Small intestine (tissue), 7 donors: Measurements from ENCODE around the gene NEURL1B. TPM values are rescaled to one million over a fixed set of nuclear protein-coding genes. Genes with fewer than 3 reads are reported as not detected.
A peak's percentile ranks its signal among the peaks of the same experiment; 100 is the strongest.

Source experiments
- DNase-seq, 2 donors: peaks; one replicate each; pipeline versions ENCODE4 v3.0.0 to v3.0.0-alpha.2; 2013
- FAIRE-seq: peaks from 2 replicates; lab custom pipeline; 2012; peaks lifted over from hg19 to GRCh38; lab: Jason Lieb, UNC
- H3K27ac ChIP-seq, 3 donors: one replicate each; pipeline ENCODE4 v1.5.1; 2013; ENCODE audit warnings: low read length in 2 of 3, mild to moderate bottlenecking in 2 of 3, control low read depth in 1 of 3, inconsistent platforms in 1 of 3, low read depth in 1 of 3, moderate library complexity in 1 of 3
- H3K27me3 ChIP-seq, 3 donors: one replicate each; pipeline ENCODE4 v1.6.1; 2013; ENCODE audit warnings: low read length in 3 of 3, inconsistent platforms in 1 of 3; ENCODE audit not compliant: control insufficient read depth in 3 of 3, insufficient read depth in 3 of 3
- H3K36me3 ChIP-seq, 3 donors: one replicate each; pipeline ENCODE4 v1.6.1; 2013; ENCODE audit warnings: low read length in 3 of 3, inconsistent platforms in 1 of 3, low read depth in 1 of 3, mild to moderate bottlenecking in 1 of 3, moderate library complexity in 1 of 3; ENCODE audit not compliant: control insufficient read depth in 3 of 3, insufficient read depth in 2 of 3
- H3K4me1 ChIP-seq, 3 donors: one replicate each; pipeline ENCODE4 v1.6.1; 2013; ENCODE audit warnings: low read length in 2 of 3, inconsistent platforms in 1 of 3, low read depth in 1 of 3, mild to moderate bottlenecking in 1 of 3, moderate library complexity in 1 of 3; ENCODE audit not compliant: control insufficient read depth in 3 of 3, insufficient read depth in 2 of 3
- H3K4me3 ChIP-seq, 3 donors: one replicate each; pipeline ENCODE4 v1.5.1; 2013; ENCODE audit warnings: low read length in 3 of 3, control low read depth in 1 of 3, inconsistent platforms in 1 of 3, low read depth in 1 of 3, mild to moderate bottlenecking in 1 of 3, moderate library complexity in 1 of 3
- H3K9me3 ChIP-seq, 2 donors: one replicate each; pipeline ENCODE4 v1.6.1; 2013; ENCODE audit warnings: low read depth in 1 of 2, low read length in 1 of 2; ENCODE audit not compliant: control insufficient read depth in 2 of 2, insufficient read depth in 1 of 2
- WGBS, 3 donors: extraction: QIAGEN DNeasy Blood & Tissue Kit; methylation state at CpG; one replicate each; pipeline ENCODE4 v1.1.7; 2013; 5-methylcytosine and 5-hydroxymethylcytosine counted together
- polyA plus RNA-seq, 4 donors: library from polyadenylated mRNA; stranded (reverse) in 3 of 4; unstranded in 1 of 4; fragments of 200-250 nt in 3 of 4; fragments of 120-200 nt in 1 of 4; gene quantifications; one replicate each; pipeline versions ENCODE4 v1.2.1 to v1.2.3, GENCODE V29; 2013
- donor health status: healthy with polysubstance abuse.
- donor health status: control.
- donor health status: control.
- donor health status: Bipolar disorder and iron deficiency.
- donor health status: healthy.

NEURL1B gene
- polyA plus RNA-seq, 4 donors, result 2.7 to 21.0 (median 10.9) TPM

DNA sequence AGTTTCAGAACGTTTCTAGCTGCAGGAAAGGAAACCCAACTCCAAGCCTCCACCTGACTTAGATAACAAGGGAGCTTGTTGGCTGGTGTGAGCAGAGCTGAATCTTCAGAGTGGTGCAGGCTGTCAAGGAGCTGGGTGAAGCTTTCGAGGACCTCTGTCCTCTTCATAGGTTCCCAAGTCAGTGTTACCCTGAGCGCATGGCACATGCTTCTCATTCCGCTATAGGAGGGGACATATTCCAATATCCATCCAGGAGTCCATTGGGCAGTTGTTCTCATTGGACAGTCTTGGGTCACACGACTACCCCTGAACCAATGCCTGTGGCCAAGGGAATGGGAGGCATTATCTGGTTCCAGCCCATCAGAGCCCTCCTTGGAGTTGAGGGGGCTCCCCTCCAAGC is 79.6 kb downstream of the NEURL1B start:
- no peaks in the 10 kb centered on the region for H3K9me3 ChIP-seq
- DNase-seq, result no peak
- H3K27ac ChIP-seq, result no peak overlapping the region
- 70 to 79% (median 72%) methylated on average over 5 of the region's 5 CpGs for WGBS, 3 donors
- H3K4me3 ChIP-seq, result no peak overlapping the region
- H3K27me3 ChIP-seq, result peaks cover 0 to 24% (median 0%) of the 10 kb centered on the region in 3 donors
- H3K36me3 ChIP-seq, result no peaks in the 10 kb centered on the region
- H3K4me1 ChIP-seq, result no peaks in the 10 kb centered on the region
- no peak for FAIRE-seq

- DNase-seq (no peak), FAIRE-seq (no peak)
- H3K4me1 ChIP-seq, result no peaks in the 10 kb centered on the region
- peaks cover 0 to 24% (median 0%) of the 10 kb centered on the region in 3 donors for H3K27me3 ChIP-seq
- no peaks in the 10 kb centered on the region for H3K36me3 ChIP-seq
- H3K9me3 ChIP-seq, result no peaks in the 10 kb centered on the region
- no peak overlapping the region for H3K4me3 ChIP-seq
- 48 to 57% (median 52%) methylated on average over 17 of the region's 17 CpGs for WGBS, 3 donors
- peak overlapping the region in 1 of 3 donors; percentile 47 for H3K27ac ChIP-seq
Observed at GRCh38 chr5:172721455-172722326, 80.6 kb downstream of the NEURL1B start.

DNA sequence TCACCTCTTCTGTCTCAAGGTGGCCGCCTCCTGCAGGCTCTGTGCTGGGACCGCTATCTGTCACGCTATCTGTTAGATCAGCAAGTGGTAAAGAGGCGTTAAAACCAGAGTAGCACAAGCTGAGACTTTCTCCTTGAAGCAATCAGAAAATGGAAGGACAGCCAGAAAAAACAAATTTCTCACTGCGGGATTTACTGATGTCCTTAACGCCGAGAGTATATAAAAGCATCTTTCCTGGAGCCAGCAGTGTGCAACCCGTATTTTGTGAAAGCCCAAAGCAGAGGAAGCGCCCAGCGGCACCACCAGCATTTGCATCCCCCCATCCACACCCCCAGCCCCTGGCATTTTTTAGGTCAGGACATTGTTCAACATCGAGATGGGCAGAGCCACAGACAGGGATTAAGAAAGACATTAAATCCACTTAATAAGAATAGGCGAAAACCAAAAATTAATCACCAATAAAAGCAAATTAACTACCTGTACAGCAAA is 81.3 kb downstream of the NEURL1B start:
- Histone ChIP-seq H3K36me3 (no peaks in the 10 kb centered on the region), H3K9me3 (no peaks in the 10 kb centered on the region), H3K27me3 (peaks cover 0 to 20% (median 0%) of the 10 kb centered on the region in 3 donors), H3K4me3 (no peak overlapping the region), H3K27ac (peak overlapping the region in 1 of 3 donors; percentile 9), H3K4me1 (no peaks in the 10 kb centered on the region)
- FAIRE-seq, result no peak
- DNase-seq, result peak in 1 of 2 donors; percentile 24
- WGBS, 3 donors, result 47 to 59% (median 53%) methylated on average over 12 of the region's 12 CpGs

DNA sequence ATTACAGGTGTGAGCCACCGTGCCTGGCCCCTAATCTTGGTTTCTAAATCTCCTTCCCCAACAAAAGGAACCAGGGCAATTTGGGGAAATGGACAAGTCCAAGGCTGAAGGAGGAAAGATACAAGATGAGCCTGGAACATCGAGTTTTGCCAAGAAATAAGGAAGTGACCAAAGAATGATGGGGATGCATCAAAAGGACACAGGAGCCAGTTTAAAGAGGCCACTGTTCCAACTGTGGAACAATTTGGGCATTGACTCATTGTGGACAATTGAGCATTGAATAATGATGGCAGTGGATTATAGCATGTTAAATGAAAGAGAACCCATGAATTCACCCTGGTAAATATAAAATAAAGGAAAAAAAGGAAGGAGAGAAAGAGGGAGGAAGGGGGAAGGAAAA is 82.4 kb downstream of the NEURL1B start:
- DNase-seq (no peak), FAIRE-seq (no peak)
- H3K27ac ChIP-seq, result no peak overlapping the region
- H3K36me3 ChIP-seq, result no peaks in the 10 kb centered on the region
- H3K9me3 ChIP-seq, result no peaks in the 10 kb centered on the region
- 49 to 66% (median 58%) methylated on average over 2 of the region's 2 CpGs for WGBS, 3 donors
- H3K4me1 ChIP-seq, result no peaks in the 10 kb centered on the region
- peaks cover 0 to 11% (median 0%) of the 10 kb centered on the region in 3 donors for H3K27me3 ChIP-seq
- H3K4me3 ChIP-seq, result no peak overlapping the region

DNA sequence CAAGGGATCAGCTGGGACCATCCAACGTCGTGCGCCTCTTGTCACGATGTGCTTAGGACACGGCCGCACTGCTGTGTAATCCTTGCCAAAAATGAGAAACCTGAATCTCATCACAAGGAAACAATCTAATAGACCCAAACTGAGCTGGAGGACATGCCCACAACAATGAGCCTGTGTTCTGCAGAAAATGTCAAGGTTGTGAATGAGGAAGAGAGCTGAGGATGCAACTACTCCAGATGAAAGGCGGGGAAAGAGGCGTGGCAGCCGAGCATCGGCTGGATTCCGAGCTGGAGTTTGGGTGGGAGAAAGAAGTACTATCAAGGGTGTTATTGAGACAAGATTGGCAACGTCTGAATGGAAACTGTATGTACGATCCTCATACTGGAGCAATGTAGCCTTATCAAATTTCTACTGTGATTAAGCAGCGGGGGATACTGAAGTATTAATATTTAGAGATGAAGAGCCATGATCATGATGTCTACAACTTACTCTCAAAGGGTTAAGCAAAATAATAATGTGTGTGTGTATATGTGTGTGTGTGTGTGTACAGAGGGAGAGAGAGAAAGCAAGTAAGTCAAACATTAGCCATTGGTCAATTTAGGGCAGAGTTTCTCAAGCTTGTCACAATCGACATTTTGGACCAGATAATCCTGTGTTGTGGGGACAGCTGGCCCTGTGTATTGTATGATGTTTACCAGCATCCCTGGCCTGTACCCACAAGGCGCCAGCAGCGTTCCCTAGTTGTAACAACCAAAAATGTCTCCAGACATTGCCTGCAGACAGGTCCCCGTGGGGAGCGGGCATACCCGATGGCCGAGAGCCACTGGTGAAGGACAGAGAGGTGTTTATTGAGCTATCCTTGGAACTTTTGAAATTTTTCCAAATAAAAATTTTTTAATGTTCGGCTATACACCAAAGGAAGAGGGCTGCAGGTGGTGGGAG is 83.5 kb downstream of the NEURL1B start:
- Histone ChIP-seq H3K36me3 (no peaks in the 10 kb centered on the region), H3K4me1 (no peaks in the 10 kb centered on the region), H3K27me3 (peaks cover 0 to 11% (median 0%) of the 10 kb centered on the region in 3 donors), H3K27ac (no peak overlapping the region), H3K4me3 (no peak overlapping the region), H3K9me3 (no peaks in the 10 kb centered on the region)
- no peak for DNase-seq
- no peak for FAIRE-seq
- 57 to 64% (median 64%) methylated on average over 22 of the region's 22 CpGs for WGBS, 3 donors

- Histone ChIP-seq H3K27ac (no peak overlapping the region), H3K36me3 (no peaks in the 10 kb centered on the region), H3K27me3 (peaks cover 0 to 11% (median 0%) of the 10 kb centered on the region in 3 donors), H3K9me3 (no peaks in the 10 kb centered on the region), H3K4me3 (no peak overlapping the region), H3K4me1 (no peaks in the 10 kb centered on the region)
- 55 to 78% (median 76%) methylated on average over 10 of the region's 10 CpGs for WGBS, 3 donors
- FAIRE-seq (no peak), DNase-seq (no peak)
Observed at GRCh38 chr5:172725273-172725672, 84.2 kb downstream of the NEURL1B start.

GRCh38 chr5:172725785-172726184 is 84.7 kb downstream of the NEURL1B start:
- no peak for FAIRE-seq
- 77 to 95% (median 92%) methylated on average over 5 of the region's 5 CpGs for WGBS, 3 donors

DNA sequence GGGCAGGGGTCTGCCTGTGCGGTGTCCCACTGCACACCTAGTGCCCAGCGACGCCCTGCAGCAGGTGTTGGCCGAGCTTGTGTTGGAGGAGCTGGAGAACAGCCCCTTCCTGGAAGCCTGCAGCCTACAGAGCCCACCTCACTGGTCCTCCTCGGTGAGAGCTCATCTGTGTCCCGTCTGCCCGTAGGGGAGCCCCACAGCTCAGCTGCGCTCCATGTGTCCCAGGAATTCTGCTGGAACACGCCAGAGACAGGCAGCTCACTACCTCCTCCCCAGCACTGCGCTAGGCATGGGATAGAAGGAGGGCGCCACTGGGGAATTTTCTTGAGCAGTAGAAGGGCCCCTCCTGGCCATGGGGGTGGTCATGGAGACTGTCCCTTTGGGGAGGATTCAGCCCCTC is 85.9 kb downstream of the NEURL1B start:
- Histone ChIP-seq H3K4me3 (no peak overlapping the region), H3K27ac (no peak overlapping the region), H3K27me3 (peaks cover 0 to 10% (median 0%) of the 10 kb centered on the region in 3 donors), H3K9me3 (no peaks in the 10 kb centered on the region), H3K36me3 (no peaks in the 10 kb centered on the region), H3K4me1 (no peaks in the 10 kb centered on the region)
- DNase-seq (no peak), FAIRE-seq (no peak)
- WGBS, 3 donors, result 89 to 93% (median 90%) methylated on average over 11 of the region's 11 CpGs

More at GRCh38 chr5:172725785-172726184, 84.7 kb downstream of the NEURL1B start:
- Histone ChIP-seq H3K36me3 (no peaks in the 10 kb centered on the region), H3K9me3 (no peaks in the 10 kb centered on the region), H3K4me3 (no peak overlapping the region), H3K27me3 (peaks cover 0 to 11% (median 0%) of the 10 kb centered on the region in 3 donors), H3K27ac (no peak overlapping the region), H3K4me1 (no peaks in the 10 kb centered on the region)
- DNase-seq, result no peak
